Breast epithelium (tissue), 4 donors: ENCODE measurements around the gene CEBPA. TPM values are rescaled to one million over a fixed set of nuclear protein-coding genes. Genes with fewer than 3 reads are reported as not detected.

Experiments used
- DNase-seq, 2 donors: peaks; one replicate each; pipeline ENCODE4 v3.0.0-alpha.2; 2019; ENCODE audit warnings: low spot score in 2 of 2
- H3K27ac ChIP-seq, 2 donors: fragments of 200-600 bp; sonication (generic) in 1 of 2; one replicate each; pipeline ENCODE4 v1.5.1; 2016 to 2019; ENCODE audit warnings: mild to moderate bottlenecking in 1 of 2
- H3K27me3 ChIP-seq, 2 donors: fragments of 200-600 bp; sonication (generic) in 1 of 2; one replicate each; pipeline versions ENCODE4 v1.5.1 to v1.6.0; 2017 to 2019; ENCODE audit warnings: control low read depth in 1 of 2, mild to moderate bottlenecking in 1 of 2
- H3K36me3 ChIP-seq: fragments of 200-600 bp; one replicate; pipeline ENCODE4 v1.5.1; 2019
- H3K4me1 ChIP-seq, 2 donors: fragments of 200-600 bp; sonication (generic); one replicate each; pipeline ENCODE4 v1.5.1; 2016 to 2019; ENCODE audit warnings: control low read depth in 1 of 2
- H3K4me3 ChIP-seq, 3 donors: fragments of 200-600 bp; sonication (generic); 1 replicate in 2 of 3; 2 replicates in 1 of 3; pipeline ENCODE4 v1.5.1; 2016 to 2019; ENCODE audit warnings: mild to moderate bottlenecking in 3 of 3, moderate library complexity in 2 of 3
- H3K9me3 ChIP-seq, 2 donors: fragments of 200-600 bp; sonication (generic) in 1 of 2; one replicate each; pipeline ENCODE4 v1.5.1; 2016 to 2019; ENCODE audit warnings: control low read depth in 1 of 2
- CTCF ChIP-seq, 3 donors: fragments of 450-650 bp; IDR thresholded peaks; one replicate each; pipeline ENCODE4 v1.5.1; 2016 to 2017; ENCODE audit warnings: antibody characterized with exemption in 3 of 3, mild to moderate bottlenecking in 3 of 3, moderate library complexity in 3 of 3
- POLR2A ChIP-seq: fragments of 450-650 bp; IDR thresholded peaks from one replicate; pipeline ENCODE4 v1.6.1; 2016; ENCODE audit warnings: antibody characterized with exemption, mild to moderate bottlenecking, moderate library complexity
- POLR2AphosphoS5 ChIP-seq, 3 donors: sonication (generic); formaldehyde crosslinking; IDR thresholded peaks; one replicate each; pipeline ENCODE4 v1.6.1; 2017; ENCODE audit warnings: antibody characterized with exemption in 3 of 3
- intact Hi-C: fragments of 100-400 bp; cut with DNase I; formaldehyde crosslinking; loops from one replicate; pipeline ENCODE4 v1.15.1; 2023; ENCODE audit warnings: low total_unique reads
- total RNA-seq, 3 donors: library from RNA; depleted of rRNA; stranded (reverse); fragments of >200 nt; gene quantifications; one replicate each; pipeline ENCODE4 v1.1.0, GENCODE V29; 2016

Gene CEBPA
- total RNA-seq, 3 donors from 2014 or later: 35.1 to 263 (median 67.5) TPM

- no peak overlapping the region for H3K27ac ChIP-seq
- DNase-seq: no peak
- no peaks in the 10 kb centered on the region for H3K27me3 ChIP-seq
- no peaks in the 10 kb centered on the region for H3K36me3 ChIP-seq
- no peaks in the 10 kb centered on the region for H3K4me1 ChIP-seq
- H3K9me3 ChIP-seq: no peaks in the 10 kb centered on the region
- intact Hi-C loops: no loop called here
- no peak overlapping the region for H3K4me3 ChIP-seq
- TF ChIP-seq POLR2AphosphoS5 (IDR thresholded peaks at IDR 0.05): no peak
- no peak for TF ChIP-seq POLR2A
- no peak for TF ChIP-seq CTCF (IDR thresholded peaks at IDR 0.05)
These were observed 31.3 kb upstream of the CEBPA start for GRCh38 chr19:33333642-33334041.

- Histone ChIP-seq H3K9me3 (no peaks in the 10 kb centered on the region), H3K36me3 (no peaks in the 10 kb centered on the region), H3K4me3 (no peak overlapping the region), H3K4me1 (no peaks in the 10 kb centered on the region), H3K27me3 (no peaks in the 10 kb centered on the region), H3K27ac (no peak overlapping the region)
- no peak for DNase-seq
- TF ChIP-seq POLR2AphosphoS5 (IDR thresholded peaks at IDR 0.05) (no peak), CTCF (IDR thresholded peaks at IDR 0.05) (no peak), POLR2A (no peak)
- intact Hi-C loops: no loop called here
These were observed 30.8 kb upstream of the CEBPA start for GRCh38 chr19:33333151-33333550.

GRCh38 chr19:33332248-33332647, 29.9 kb upstream of the CEBPA start:
- H3K27me3 ChIP-seq: no peaks in the 10 kb centered on the region
- no peaks in the 10 kb centered on the region for H3K36me3 ChIP-seq
- intact Hi-C loops: no loop called here
- H3K4me1 ChIP-seq: no peaks in the 10 kb centered on the region
- no peak overlapping the region for H3K4me3 ChIP-seq
- no peak for DNase-seq
- TF ChIP-seq CTCF (IDR thresholded peaks at IDR 0.05): no peak
- no peak for TF ChIP-seq POLR2AphosphoS5 (IDR thresholded peaks at IDR 0.05)
- no peak for TF ChIP-seq POLR2A
- no peaks in the 10 kb centered on the region for H3K9me3 ChIP-seq
- no peak overlapping the region for H3K27ac ChIP-seq

- intact Hi-C loops: no loop called here
These were observed 27.4 kb upstream of the CEBPA start for GRCh38 chr19:33329736-33330135.

GRCh38 chr19:33329060-33329459, 26.7 kb upstream of the CEBPA start:
- no peaks in the 10 kb centered on the region for H3K4me1 ChIP-seq
- no peak for DNase-seq
- H3K27ac ChIP-seq: no peak overlapping the region
- intact Hi-C loops: no loop called here
- H3K9me3 ChIP-seq: peaks cover 6 to 9% of the 10 kb centered on the region in 2 donors
- H3K27me3 ChIP-seq: no peaks in the 10 kb centered on the region
- TF ChIP-seq CTCF (IDR thresholded peaks at IDR 0.05): no peak
- no peak for TF ChIP-seq POLR2A
- no peak for TF ChIP-seq POLR2AphosphoS5 (IDR thresholded peaks at IDR 0.05)
- no peak overlapping the region for H3K4me3 ChIP-seq
- H3K36me3 ChIP-seq: no peaks in the 10 kb centered on the region

More at GRCh38 chr19:33329736-33330135, 27.4 kb upstream of the CEBPA start:
- no peaks in the 10 kb centered on the region for H3K36me3 ChIP-seq
- no peaks in the 10 kb centered on the region for H3K27me3 ChIP-seq
- H3K4me1 ChIP-seq: no peaks in the 10 kb centered on the region
- TF ChIP-seq POLR2A: no peak
- TF ChIP-seq CTCF (IDR thresholded peaks at IDR 0.05): no peak
- TF ChIP-seq POLR2AphosphoS5 (IDR thresholded peaks at IDR 0.05): no peak
- H3K27ac ChIP-seq: no peak overlapping the region
- H3K9me3 ChIP-seq: peaks cover 6 to 9% of the 10 kb centered on the region in 2 donors
- H3K4me3 ChIP-seq: no peak overlapping the region
- no peak for DNase-seq
